CD4-positive, alpha-beta T cell treated with Interleukin-17A for 1 hour (primary cell): ENCODE data around the gene TDRD6.
"Not testable (repeated sequence)": the region's sequence is repeated elsewhere in the genome, so short reads cannot be mapped to it uniquely, and the experiment has no call there.

ENCODE experiments used
- DNase-seq: peaks from one replicate; pipeline ENCODE4 v3.0.0-alpha.2; 2020

Gene TDRD6

DNA sequence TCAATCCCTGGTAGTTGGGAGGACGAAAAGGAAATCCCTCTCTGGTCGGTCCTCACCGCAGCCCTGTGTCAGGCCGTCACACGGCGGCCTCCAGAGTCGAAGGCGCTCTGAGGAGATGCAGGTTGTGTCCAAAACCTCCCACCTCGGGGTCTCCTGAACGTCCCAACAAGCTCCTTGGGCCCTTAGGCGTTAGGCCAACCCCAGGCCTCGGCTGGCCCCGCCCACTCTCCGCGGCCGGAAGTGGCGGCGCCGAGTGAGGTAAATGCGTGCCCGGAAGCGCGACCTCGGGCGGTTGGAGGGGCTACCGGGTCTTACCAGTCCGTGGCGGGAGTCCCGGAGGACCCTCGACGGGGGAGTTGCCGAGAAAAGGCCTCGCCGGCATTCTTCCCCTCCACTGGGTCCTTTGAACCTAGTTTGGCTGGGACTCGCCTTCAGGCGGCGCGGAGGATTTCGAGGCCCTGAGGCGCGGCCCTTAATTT is at the start of gene TDRD6:
Gene TDRD6 (plus strand): TSS at position 267 of the 479 bp plus-strand sequence. CDS start 244 bp downstream, outside the sequence.
- DNase-seq: no peak

DNA sequence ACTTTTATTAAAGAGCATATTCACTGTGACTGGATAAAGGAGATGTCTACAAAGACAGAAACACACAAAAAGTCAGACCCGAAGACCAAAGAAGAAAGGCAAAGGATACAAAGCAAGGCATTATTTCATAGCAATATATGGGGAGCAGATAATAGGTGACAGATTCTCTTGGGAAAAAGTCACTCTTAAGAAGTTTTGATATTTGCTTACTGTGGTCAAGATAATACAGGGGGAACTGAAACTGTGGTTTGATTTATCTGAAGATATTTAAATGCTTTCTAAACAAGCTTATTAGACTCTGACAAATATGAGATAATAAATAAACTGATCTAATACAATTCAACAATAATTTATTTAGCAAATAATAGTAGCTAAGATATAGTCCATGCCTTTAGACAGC is 49.8 kb upstream of the TDRD6 start:
- no peak for DNase-seq

- no peak for DNase-seq
These were observed 49.0 kb upstream of the TDRD6 start for GRCh38 chr6:46638650-46639049.

DNA sequence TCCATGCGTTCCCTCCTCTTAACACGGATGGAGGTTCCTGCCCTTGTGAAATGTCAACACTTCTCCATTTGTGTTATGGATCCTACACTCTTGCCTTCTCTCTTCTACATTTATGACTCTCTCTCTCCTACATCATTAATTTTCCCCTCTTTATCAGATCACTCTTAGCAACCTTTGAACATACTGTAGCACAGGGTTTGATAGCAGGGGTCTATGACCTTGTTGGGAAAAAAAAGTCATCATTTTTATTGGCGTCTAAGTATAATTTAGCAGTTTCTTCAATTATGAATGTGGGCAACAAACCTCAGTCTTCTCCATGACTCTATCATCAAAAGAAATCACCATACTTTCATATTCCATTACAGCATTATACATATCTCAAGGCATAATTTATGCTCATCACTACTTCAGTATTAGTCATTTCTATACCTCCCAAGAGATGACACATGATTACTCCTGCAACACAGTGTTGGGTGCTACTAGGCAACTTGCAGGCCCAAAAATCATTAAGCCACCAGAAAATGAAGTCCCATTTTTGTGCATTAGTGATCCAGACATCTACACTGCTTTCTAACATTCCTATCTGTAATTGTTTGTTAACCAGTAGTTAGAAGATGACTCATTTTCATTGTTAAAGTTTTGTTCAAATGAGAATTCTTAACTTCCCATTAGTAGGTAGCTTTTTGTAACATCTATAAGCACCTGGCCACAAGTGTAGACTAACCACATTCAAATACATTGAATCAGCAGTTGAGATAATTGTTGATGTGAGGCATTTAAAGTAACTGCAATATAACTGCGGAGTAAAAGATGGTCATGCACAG is 44.5 kb upstream of the TDRD6 start:
- no peak for DNase-seq

GRCh38 chr6:46645265-46645664 is 42.4 kb upstream of the TDRD6 start:
- no peak for DNase-seq

- not testable (repeated sequence) for DNase-seq
These were observed 39.6 kb upstream of the TDRD6 start for GRCh38 chr6:46648108-46648507.

GRCh38 chr6:46648869-46649492 is 38.7 kb upstream of the TDRD6 start:
- no peak for DNase-seq

DNA sequence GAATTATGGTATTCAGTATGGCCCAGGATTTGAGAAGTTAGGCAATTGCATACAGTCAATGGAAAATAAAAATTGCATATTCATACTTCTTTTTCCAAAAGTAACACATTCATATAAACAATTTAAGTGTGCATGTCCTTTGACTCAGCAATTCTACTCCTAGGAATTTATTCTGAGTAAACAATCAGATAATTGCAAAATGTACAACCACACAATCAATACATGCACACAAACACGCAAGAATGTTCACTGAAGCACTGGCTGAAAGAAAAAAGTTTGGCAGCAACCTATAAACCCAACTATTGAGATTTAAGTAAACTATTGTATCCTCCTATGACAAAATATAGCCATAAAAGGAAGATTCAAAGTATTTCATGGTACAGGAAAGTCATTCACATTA is 36.7 kb upstream of the TDRD6 start:
- no peak for DNase-seq

GRCh38 chr6:46651816-46652215 is 35.9 kb upstream of the TDRD6 start:
- DNase-seq: no peak

DNA sequence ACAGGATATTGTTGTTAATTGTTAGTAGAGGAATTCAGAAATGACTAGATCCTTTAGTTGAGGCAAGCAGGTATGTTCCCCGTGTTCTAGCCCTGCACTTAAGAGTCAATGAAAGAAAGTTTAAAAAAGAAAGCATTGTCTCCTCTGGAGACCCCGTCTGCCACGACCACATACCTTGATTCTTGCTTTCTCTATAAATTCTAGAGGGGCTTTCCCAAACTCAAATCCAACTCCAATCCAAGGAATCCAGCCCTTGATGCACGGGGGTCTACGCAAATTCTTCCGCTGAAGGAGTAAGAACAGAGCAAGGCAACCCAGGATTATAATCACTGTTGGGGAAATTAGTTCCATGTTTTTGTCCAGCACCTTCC is 35.5 kb upstream of the TDRD6 start:
- no peak for DNase-seq

DNA sequence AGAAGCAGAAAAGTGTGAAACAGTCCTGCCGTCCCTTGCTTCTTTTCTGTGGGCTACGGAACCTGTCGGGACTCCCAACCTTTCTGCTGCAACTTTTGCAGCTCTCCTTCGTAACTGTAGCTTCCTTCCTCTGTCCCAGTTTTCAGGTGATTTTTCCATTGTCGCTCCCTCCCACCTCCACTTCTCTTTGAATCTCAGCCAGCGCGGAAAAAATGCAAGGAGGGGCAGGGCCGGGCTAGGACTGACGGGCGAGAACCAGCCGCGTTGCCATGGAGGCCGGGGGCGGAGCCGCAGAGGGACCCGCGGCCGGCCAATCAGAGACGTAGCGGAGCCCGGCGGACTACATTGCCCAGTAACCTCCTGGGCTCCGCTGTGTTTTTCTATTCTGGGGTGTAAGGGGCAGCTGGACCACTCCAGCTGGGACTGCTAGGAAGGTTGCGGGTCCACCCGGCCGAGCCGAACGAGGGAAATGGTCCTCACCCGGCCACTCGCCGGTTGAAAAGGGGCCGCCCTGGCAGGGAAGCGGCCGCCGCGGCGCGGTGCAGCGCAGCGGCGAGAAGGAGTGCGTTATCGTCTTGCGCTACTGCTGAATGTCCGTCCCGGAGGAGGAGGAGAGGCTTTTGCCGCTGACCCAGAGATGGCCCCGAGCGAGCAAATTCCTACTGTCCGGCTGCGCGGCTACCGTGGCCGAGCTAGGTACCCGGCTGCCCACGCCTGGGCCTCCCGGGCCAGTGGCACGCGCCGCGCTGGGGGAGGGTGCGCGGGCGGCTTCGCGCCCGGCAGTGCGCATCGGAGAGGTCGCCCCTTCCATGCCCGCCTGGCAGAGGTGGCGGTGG is 34.9 kb upstream of the TDRD6 start, which contains the start of the genes CYP39A1 and SLC25A27:
Gene CYP39A1 (minus strand): TSS at position 216 of the 836 bp plus-strand sequence. CDS start 236 bp downstream, outside the sequence.
Gene SLC25A27 (plus strand): TSS at position 373 of the 836 bp plus-strand sequence. CDS start 218 bp downstream, at position 591.
- peak; percentile 73 for DNase-seq

GRCh38 chr6:46653439-46654195 is 34.1 kb upstream of the TDRD6 start:
- no peak for DNase-seq

DNA sequence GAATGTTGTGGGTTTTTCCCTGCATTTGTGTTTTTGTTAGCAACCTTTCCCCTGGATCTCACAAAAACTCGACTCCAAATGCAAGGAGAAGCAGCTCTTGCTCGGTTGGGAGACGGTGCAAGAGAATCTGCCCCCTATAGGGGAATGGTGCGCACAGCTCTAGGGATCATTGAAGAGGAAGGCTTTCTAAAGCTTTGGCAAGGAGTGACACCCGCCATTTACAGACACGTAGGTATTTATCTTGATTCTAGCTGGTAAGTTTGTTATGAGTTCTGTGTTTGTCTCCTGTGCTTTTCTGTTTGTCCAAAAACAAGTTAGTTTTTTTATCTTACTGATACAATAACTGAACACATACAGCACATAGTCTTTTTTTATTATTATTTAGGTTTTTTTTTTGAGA is 31.9 kb upstream of the TDRD6 start:
- DNase-seq: no peak

DNA sequence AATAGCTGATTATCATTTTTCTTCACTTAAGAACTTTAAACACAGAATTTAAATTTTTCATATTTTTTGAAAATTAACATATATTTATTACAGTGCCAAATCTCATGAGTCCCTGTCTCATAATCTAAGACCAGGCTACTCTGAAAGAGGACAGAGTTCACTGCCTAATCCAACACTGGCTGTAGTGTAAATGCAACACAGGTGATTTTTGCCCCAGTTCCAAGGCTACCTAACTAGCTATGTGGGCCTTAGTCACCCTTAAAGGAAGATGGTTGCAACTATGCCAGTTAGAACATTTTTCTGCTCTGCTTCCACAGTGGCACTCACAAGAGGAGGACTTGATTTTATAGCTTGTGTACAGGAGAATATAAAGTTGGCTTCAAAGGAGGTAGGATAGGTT is 30.0 kb upstream of the TDRD6 start:
- no peak for DNase-seq

GRCh38 chr6:46661483-46661882 is 26.2 kb upstream of the TDRD6 start:
- no peak for DNase-seq

GRCh38 chr6:46667377-46667776 is 20.3 kb upstream of the TDRD6 start:
- DNase-seq: no peak

DNA sequence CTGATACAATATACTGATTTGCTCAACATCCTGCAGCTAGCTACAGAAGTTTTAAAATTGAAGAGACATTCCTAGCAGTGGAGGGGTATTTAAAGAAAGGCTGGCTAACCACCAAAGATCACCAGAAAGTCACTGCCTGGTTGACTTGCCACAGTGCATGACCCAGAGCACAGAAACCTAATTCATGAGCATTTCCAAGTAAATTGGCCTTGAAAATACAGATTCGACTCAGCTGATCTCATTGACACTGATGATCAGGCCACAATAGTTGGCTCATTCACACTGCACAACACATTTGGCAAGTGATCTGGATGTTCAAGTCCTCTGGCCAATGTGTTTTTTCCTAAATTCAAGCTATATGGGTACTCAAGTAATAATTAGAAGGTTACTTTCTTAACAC is 13.3 kb upstream of the TDRD6 start:
- DNase-seq: no peak

- DNase-seq: no peak
These were observed 10.9 kb upstream of the TDRD6 start for GRCh38 chr6:46676604-46677313.

DNA sequence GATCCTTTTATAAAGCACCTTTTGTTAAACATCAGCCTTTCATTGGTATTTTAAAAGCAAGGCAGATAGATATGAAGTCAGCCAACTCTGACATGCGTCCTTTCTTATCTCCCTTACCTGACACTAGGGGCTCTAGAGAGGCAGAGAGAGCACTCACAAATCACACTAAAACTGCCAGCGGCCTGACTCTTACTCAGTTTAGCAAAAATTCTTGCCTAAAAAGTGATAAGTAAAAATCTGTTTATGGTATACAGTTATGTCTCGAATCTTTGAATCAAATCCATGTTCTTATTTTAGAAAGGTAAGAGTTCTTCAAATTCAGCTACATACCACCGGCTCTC is 10.4 kb upstream of the TDRD6 start:
- no peak for DNase-seq

DNA sequence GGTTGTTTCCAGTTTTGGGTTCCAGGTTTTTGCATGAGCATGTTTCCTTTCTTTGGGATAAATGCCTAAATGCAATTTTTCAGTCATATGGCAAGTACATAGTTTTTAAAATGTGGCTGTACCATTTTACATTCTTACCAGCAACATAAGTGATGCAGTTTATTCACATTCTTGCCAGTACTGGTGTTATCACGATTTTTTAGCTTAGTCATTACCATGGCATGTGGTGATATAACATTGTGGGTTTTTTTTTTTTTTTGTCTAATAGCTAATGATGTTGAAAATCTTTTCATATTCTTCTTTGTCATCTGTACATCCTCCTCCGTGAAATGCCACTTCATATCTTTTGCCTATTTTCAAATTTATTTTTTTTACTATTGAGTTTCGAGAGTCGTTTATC is 2.9 kb upstream of the TDRD6 start:
- no peak for DNase-seq

DNA sequence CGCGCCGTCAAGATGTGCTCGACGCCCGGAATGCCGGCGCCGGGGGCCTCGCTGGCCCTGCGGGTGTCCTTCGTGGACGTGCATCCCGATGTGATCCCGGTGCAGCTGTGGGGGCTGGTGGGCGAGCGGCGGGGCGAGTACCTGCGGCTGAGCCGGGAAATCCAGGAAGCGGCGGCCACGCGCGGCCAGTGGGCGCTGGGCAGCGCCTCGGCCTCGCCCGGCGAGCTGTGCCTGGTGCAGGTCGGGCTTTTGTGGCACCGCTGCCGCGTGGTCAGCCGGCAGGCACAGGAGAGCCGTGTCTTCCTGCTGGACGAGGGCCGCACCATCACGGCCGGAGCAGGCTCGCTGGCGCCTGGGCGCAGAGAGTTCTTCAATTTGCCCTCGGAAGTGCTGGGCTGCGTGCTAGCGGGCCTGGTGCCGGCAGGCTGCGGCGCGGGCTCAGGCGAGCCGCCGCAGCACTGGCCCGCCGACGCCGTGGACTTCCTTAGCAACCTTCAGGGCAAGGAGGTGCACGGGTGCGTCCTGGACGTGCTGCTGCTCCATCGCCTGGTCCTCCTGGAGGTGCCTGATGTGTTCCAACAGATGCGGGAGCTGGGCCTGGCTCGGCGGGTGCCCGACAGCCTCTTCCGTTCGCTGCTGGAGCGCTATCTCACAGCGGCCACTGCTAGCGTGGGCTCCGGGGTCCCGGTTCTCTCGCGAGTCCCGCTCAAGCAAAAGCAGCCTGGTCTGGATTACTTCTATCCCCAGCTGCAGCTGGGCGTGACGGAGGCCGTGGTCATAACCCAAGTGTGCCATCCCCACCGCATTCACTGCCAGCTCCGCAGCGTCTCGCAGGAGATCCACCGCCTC is 656 bp downstream of the TDRD6 start:
- DNase-seq: no peak
